ENCODE data around the gene TFE3. TPM values are rescaled to one million over a fixed set of nuclear protein-coding genes. Genes with fewer than 3 reads are reported as not detected.

TFE3 gene
- total and polyA plus RNA-seq, 5 donors from 2014 or later = 3.4 to 44.2 (median 5.0) TPM

Other genes starting within 250 kb of the TFE3 start
- gene HDAC6, start 241.3 kb downstream of the TFE3 start, total RNA-seq = 86.6 TPM
- 10 to 100 TPM; 12.6 to 22.0 (median 17.7) TPM for gene HDAC6, start 241.3 kb downstream of the TFE3 start, polyA plus RNA-seq
- not detected for gene ERAS, start 216.8 kb downstream of the TFE3 start, total RNA-seq
- not detected for gene ERAS, start 216.8 kb downstream of the TFE3 start, polyA plus RNA-seq
- gene PCSK1N, start 207.7 kb downstream of the TFE3 start, total RNA-seq = 2.6 TPM
- 1 to 10 TPM; 1.4 to 9.2 (median 4.4) TPM for gene PCSK1N, start 207.7 kb downstream of the TFE3 start, polyA plus RNA-seq
- gene TIMM17B, start 145.6 kb downstream of the TFE3 start, total RNA-seq = 31.4 TPM
- gene TIMM17B, start 145.6 kb downstream of the TFE3 start, polyA plus RNA-seq = 10 to 100 TPM; 47.6 to 65.1 (median 55.2) TPM
- gene PQBP1, start 145.4 kb downstream of the TFE3 start, total RNA-seq = 70.0 TPM
- gene PQBP1, start 145.4 kb downstream of the TFE3 start, polyA plus RNA-seq = 10 to 100 TPM; 83.7 to 98.9 (median 95.8) TPM
- 50.0 TPM for gene SLC35A2, start 131.7 kb downstream of the TFE3 start, total RNA-seq
- gene SLC35A2, start 131.7 kb downstream of the TFE3 start, polyA plus RNA-seq = 10 to 100 TPM in 2 of 4 donors, 1 to 10 TPM in 2; 7.4 to 13.8 (median 9.0) TPM
- 391 TPM for gene PIM2, start 124.3 kb downstream of the TFE3 start, total RNA-seq
- gene PIM2, start 124.3 kb downstream of the TFE3 start, polyA plus RNA-seq = 100 to 1,000 TPM; 475 to 549 (median 501) TPM
- 110 TPM for gene OTUD5, start 85.8 kb downstream of the TFE3 start, total RNA-seq
- 10 to 100 TPM; 20.2 to 38.2 (median 26.4) TPM for gene OTUD5, start 85.8 kb downstream of the TFE3 start, polyA plus RNA-seq
- 2.3 TPM for gene KCND1, start 71.5 kb downstream of the TFE3 start, total RNA-seq
- under 1 TPM; 0.05 to 0.11 (median 0.07) TPM for gene KCND1, start 71.5 kb downstream of the TFE3 start, polyA plus RNA-seq
- gene GRIPAP1, start 41.1 kb downstream of the TFE3 start, total RNA-seq = 126 TPM
- 10 to 100 TPM in 1 of 4 donors, 1 to 10 TPM in 3; 8.3 to 10.6 (median 9.2) TPM for gene GRIPAP1, start 41.1 kb downstream of the TFE3 start, polyA plus RNA-seq
- 10.2 TPM for gene CCDC120, start 15.6 kb upstream of the TFE3 start, total RNA-seq
- gene CCDC120, start 15.6 kb upstream of the TFE3 start, polyA plus RNA-seq = under 1 TPM; 0.13 to 0.34 (median 0.30) TPM
- gene PRAF2, start 30.6 kb upstream of the TFE3 start, total RNA-seq = 20.4 TPM
- gene PRAF2, start 30.6 kb upstream of the TFE3 start, polyA plus RNA-seq = 10 to 100 TPM; 40.6 to 49.4 (median 44.0) TPM
- 85.6 TPM for gene WDR45, start 36.5 kb upstream of the TFE3 start, total RNA-seq
- 10 to 100 TPM; 62.8 to 72.1 (median 68.2) TPM for gene WDR45, start 36.5 kb upstream of the TFE3 start, polyA plus RNA-seq
- 17.4 TPM for gene GPKOW, start 80.4 kb upstream of the TFE3 start, total RNA-seq
- 10 to 100 TPM; 34.9 to 43.0 (median 37.7) TPM for gene GPKOW, start 80.4 kb upstream of the TFE3 start, polyA plus RNA-seq
- gene MAGIX, start 119.4 kb upstream of the TFE3 start, total RNA-seq = 0.57 TPM
- 1 to 10 TPM in 1 of 4 donors, under 1 TPM in 3; 0.49 to 1.0 (median 0.62) TPM for gene MAGIX, start 119.4 kb upstream of the TFE3 start, polyA plus RNA-seq
- gene PLP2, start 128.5 kb upstream of the TFE3 start, total RNA-seq = 141 TPM
- 100 to 1,000 TPM; 222 to 354 (median 242) TPM for gene PLP2, start 128.5 kb upstream of the TFE3 start, polyA plus RNA-seq
- gene PRICKLE3, start 143.0 kb upstream of the TFE3 start, total RNA-seq = 7.3 TPM
- gene PRICKLE3, start 143.0 kb upstream of the TFE3 start, polyA plus RNA-seq = 1 to 10 TPM; 2.7 to 4.7 (median 3.5) TPM
- gene SYP, start 156.8 kb upstream of the TFE3 start, total RNA-seq = 1.3 TPM
- gene SYP, start 156.8 kb upstream of the TFE3 start, polyA plus RNA-seq = under 1 TPM; 0.67 to 0.95 (median 0.84) TPM
- gene CACNA1F, start 190.0 kb upstream of the TFE3 start, total RNA-seq = 0.69 TPM
- not detected for gene CACNA1F, start 190.0 kb upstream of the TFE3 start, polyA plus RNA-seq
- 18.3 TPM for gene CCDC22, start 192.1 kb upstream of the TFE3 start, total RNA-seq
- 10 to 100 TPM; 18.8 to 34.6 (median 28.0) TPM for gene CCDC22, start 192.1 kb upstream of the TFE3 start, polyA plus RNA-seq
- 198 TPM for gene FOXP3, start 221.4 kb upstream of the TFE3 start, total RNA-seq
- gene FOXP3, start 221.4 kb upstream of the TFE3 start, polyA plus RNA-seq = 100 to 1,000 TPM; 154 to 190 (median 172) TPM
- 19.4 TPM for gene PPP1R3F, start 226.4 kb upstream of the TFE3 start, total RNA-seq
- 10 to 100 TPM; 11.8 to 28.0 (median 15.1) TPM for gene PPP1R3F, start 226.4 kb upstream of the TFE3 start, polyA plus RNA-seq

All from CD4-positive, CD25-positive, alpha-beta regulatory T cell (primary cell).